Astrocyte (in vitro differentiated cells and primary cell): Measurements from ENCODE around the gene PDLIM5. TPM values are rescaled to one million over a fixed set of nuclear protein-coding genes. Genes with fewer than 3 reads are reported as not detected.
A peak's percentile ranks its signal among the peaks of the same experiment; 100 is the strongest.

ENCODE experiments used
- DNase-seq: peaks from one replicate; pipeline ENCODE4 v3.0.0-alpha.2; 2010; ENCODE audit warnings: low read depth
- FAIRE-seq: peaks from 2 replicates; lab custom pipeline; 2011; peaks lifted over from hg19 to GRCh38; lab: Jason Lieb, UNC
- H2AFZ ChIP-seq: 2 replicates; pipeline ENCODE4 v1.6.0; 2012; ENCODE audit warnings: low read depth, low read length, inconsistent platforms
- H3K27ac ChIP-seq: 2 replicates; pipeline ENCODE4 v1.5.1; 2011; ENCODE audit warnings: low read depth, low read length, inconsistent platforms
- H3K27me3 ChIP-seq: 2 replicates; pipeline ENCODE4 v1.6.0; 2011; ENCODE audit warnings: low read length, inconsistent platforms; ENCODE audit not compliant: insufficient read depth
- H3K36me3 ChIP-seq: 2 replicates; pipeline ENCODE4 v1.5.1; 2011; ENCODE audit warnings: low read length, inconsistent platforms; ENCODE audit not compliant: insufficient read depth
- H3K4me1 ChIP-seq: 2 replicates; pipeline ENCODE4 v1.5.1; 2011; ENCODE audit warnings: low read length, inconsistent platforms; ENCODE audit not compliant: insufficient read depth
- H3K4me2 ChIP-seq: 2 replicates; pipeline ENCODE4 v1.6.0; 2012; ENCODE audit warnings: low read length, inconsistent platforms
- H3K4me3 ChIP-seq: 2 replicates; pipeline ENCODE4 v1.5.1; 2011; ENCODE audit warnings: low read depth, mild to moderate bottlenecking, low read length, inconsistent platforms; ENCODE audit not compliant: insufficient read depth
- H3K79me2 ChIP-seq: 2 replicates; pipeline ENCODE4 v1.6.0; 2012; ENCODE audit warnings: mild to moderate bottlenecking, low read length, inconsistent platforms; ENCODE audit not compliant: insufficient read depth
- H3K9ac ChIP-seq: 2 replicates; pipeline ENCODE4 v1.6.0; 2012; ENCODE audit warnings: mild to moderate bottlenecking, low read length, inconsistent platforms
- H3K9me3 ChIP-seq: 2 replicates; pipeline ENCODE4 v1.5.1; 2012; ENCODE audit warnings: low read depth, mild to moderate bottlenecking, low read length, inconsistent platforms; ENCODE audit not compliant: insufficient read depth
- H4K20me1 ChIP-seq: 2 replicates; pipeline ENCODE4 v1.6.0; 2012; ENCODE audit warnings: low read length, inconsistent platforms; ENCODE audit not compliant: insufficient read depth
- H3K27ac Mint-ChIP-seq: one replicate; pipeline ENCODE4 v1.8.0; 2021; ENCODE audit warnings: mild to moderate bottlenecking, mixed read lengths; ENCODE audit not compliant: unreplicated experiment
- H3K27me3 Mint-ChIP-seq: one replicate; pipeline ENCODE4 v1.8.0; 2021; ENCODE audit warnings: low read depth, mixed read lengths; ENCODE audit not compliant: unreplicated experiment
- H3K36me3 Mint-ChIP-seq: one replicate; pipeline ENCODE4 v1.8.0; 2021; ENCODE audit warnings: low read depth, mixed read lengths; ENCODE audit not compliant: unreplicated experiment
- H3K4me1 Mint-ChIP-seq: one replicate; pipeline ENCODE4 v1.8.0; 2021; ENCODE audit warnings: low read depth, mixed read lengths; ENCODE audit not compliant: unreplicated experiment
- H3K4me3 Mint-ChIP-seq: one replicate; pipeline ENCODE4 v1.8.0; 2021; ENCODE audit warnings: mild to moderate bottlenecking, moderate library complexity, mixed read lengths; ENCODE audit not compliant: unreplicated experiment
- H3K9me3 Mint-ChIP-seq: one replicate; pipeline ENCODE4 v1.8.0; 2021; ENCODE audit warnings: mild to moderate bottlenecking, mixed read lengths; ENCODE audit not compliant: unreplicated experiment
- CTCF ChIP-seq: IDR thresholded peaks from 2 replicates; pipeline ENCODE4 v1.5.1; 2011; ENCODE audit warnings: low read depth, mild to moderate bottlenecking, inconsistent platforms, low read length, moderate library complexity; ENCODE audit not compliant: insufficient read depth
- EZH2 ChIP-seq: IDR thresholded peaks from 2 replicates; pipeline ENCODE4 v1.6.1; 2012; ENCODE audit warnings: mild to moderate bottlenecking, low read length, inconsistent platforms; ENCODE audit not compliant: insufficient read depth
- total RNA-seq: library from RNA; stranded (reverse); gene quantifications from 2 replicates; pipeline ENCODE4 v1.2.1, GENCODE V29; 2021

PDLIM5 gene
- total RNA-seq, 1 donor from 2014 or later, result 181 TPM

- H3K4me2 ChIP-seq, result peak overlapping the region; percentile 96
- peaks cover 45% of the 10 kb centered on the region for H4K20me1 ChIP-seq
- H3K9ac ChIP-seq, result peak overlapping the region; percentile 97
- Mint-ChIP-seq H3K27me3 (no peaks in the 10 kb centered on the region), H3K4me1 (peaks cover 26% of the 10 kb centered on the region), H3K4me3 (peak overlapping the region; percentile 91), H3K36me3 (peaks cover 5% of the 10 kb centered on the region), H3K9me3 (no peaks in the 10 kb centered on the region), H3K27ac (peak overlapping the region; percentile 84)
- FAIRE-seq (no peak), DNase-seq (no peak)
- H3K79me2 ChIP-seq, result peaks cover 71% of the 10 kb centered on the region
- H3K9me3 ChIP-seq, result no peaks in the 10 kb centered on the region
- H3K27me3 ChIP-seq, result no peaks in the 10 kb centered on the region
- H3K36me3 ChIP-seq, result peaks cover 25% of the 10 kb centered on the region
- no peak overlapping the region for H2AFZ ChIP-seq
- H3K4me3 ChIP-seq, result peak overlapping the region; percentile 99
- peak overlapping the region; percentile 79 for H3K27ac ChIP-seq
- H3K4me1 ChIP-seq, result peaks cover 19% of the 10 kb centered on the region
- TF ChIP-seq CTCF, result no peak
- no peak for TF ChIP-seq EZH2
Observed at GRCh38 chr4:94453391-94453963, 1.7 kb downstream of the PDLIM5 start.

GRCh38 chr4:94454405-94454804 lies 2.7 kb downstream of the PDLIM5 start:
- Histone ChIP-seq H3K4me3 (peak overlapping the region; percentile 99), H3K9ac (peak overlapping the region; percentile 97), H3K79me2 (peaks cover 80% of the 10 kb centered on the region), H3K36me3 (peaks cover 26% of the 10 kb centered on the region), H3K4me1 (peaks cover 23% of the 10 kb centered on the region), H4K20me1 (peaks cover 54% of the 10 kb centered on the region), H3K27me3 (no peaks in the 10 kb centered on the region), H2AFZ (no peak overlapping the region), H3K9me3 (no peaks in the 10 kb centered on the region), H3K27ac (peak overlapping the region; percentile 28), H3K4me2 (peak overlapping the region; percentile 96)
- Mint-ChIP-seq H3K4me3 (peak overlapping the region; percentile 84), H3K4me1 (peaks cover 36% of the 10 kb centered on the region), H3K27me3 (no peaks in the 10 kb centered on the region), H3K27ac (no peak overlapping the region), H3K9me3 (no peaks in the 10 kb centered on the region), H3K36me3 (peaks cover 5% of the 10 kb centered on the region)
- TF ChIP-seq EZH2 (no peak), CTCF (no peak)
- DNase-seq (no peak), FAIRE-seq (no peak)

- Histone ChIP-seq H2AFZ (no peak overlapping the region), H3K4me2 (peak overlapping the region; percentile 96), H3K27ac (peak overlapping the region; percentile 28), H3K9me3 (no peaks in the 10 kb centered on the region), H3K9ac (peak overlapping the region; percentile 97), H3K79me2 (peaks cover 87% of the 10 kb centered on the region), H3K4me1 (peaks cover 23% of the 10 kb centered on the region), H4K20me1 (peaks cover 59% of the 10 kb centered on the region), H3K27me3 (no peaks in the 10 kb centered on the region), H3K36me3 (peaks cover 33% of the 10 kb centered on the region), H3K4me3 (peak overlapping the region; percentile 99)
- no peaks in the 10 kb centered on the region for H3K9me3 Mint-ChIP-seq
- FAIRE-seq (peak; percentile 23), DNase-seq (peak; percentile 80)
- peak overlapping the region; percentile 84 for H3K4me3 Mint-ChIP-seq
- peaks cover 42% of the 10 kb centered on the region for H3K4me1 Mint-ChIP-seq
- TF ChIP-seq CTCF (no peak), EZH2 (no peak)
- H3K27me3 Mint-ChIP-seq, result no peaks in the 10 kb centered on the region
- H3K36me3 Mint-ChIP-seq, result peaks cover 7% of the 10 kb centered on the region
- peak overlapping the region; percentile 41 for H3K27ac Mint-ChIP-seq
Observed at GRCh38 chr4:94455081-94455480, 3.3 kb downstream of the PDLIM5 start.
